Right ventricle myocardium inferior (tissue), 1 donor: ENCODE results near the gene MAN1A2. TPM values are rescaled to one million over a fixed set of nuclear protein-coding genes. Genes with fewer than 3 reads are reported as not detected.
"Not testable (repeated sequence)": the region's sequence is repeated elsewhere in the genome, so short reads cannot be mapped to it uniquely, and the experiment has no call there.

Source experiments
- ATAC-seq: fragments of 200-7000 bp; cut with Tn5 transposase; one replicate; pipeline ENCODE4 v1.9.1; 2020; ENCODE audit warnings: mild to moderate bottlenecking, moderate library complexity
- DNase-seq: peaks from one replicate; pipeline ENCODE4 v3.0.0; 2021; ENCODE audit errors: missing footprints
- intact Hi-C: fragments of 100-400 bp; cut with DNase I; formaldehyde crosslinking; loops from one replicate; pipeline ENCODE4 v1.11.0; 2022
- long read RNA-seq: library from polyadenylated mRNA; unstranded; transcript quantifications from one replicate; pipeline ENCODE4 v2.0.0, GENCODE V29; 2021
- total RNA-seq: library from RNA; stranded (reverse); fragmentation: NEBNext Ultra II Directional; extraction: Animal tissue kit (Norgen Biotek cat#: 25700); gene quantifications from one replicate; pipeline ENCODE4 v1.2.1, GENCODE V29; 2021
- donor health status: DM: no; HTN: yes; CAD: no; lungs with severe emphysema.

MAN1A2 gene
- 24.6 TPM for total RNA-seq
- long read RNA-seq, full-length matches to known transcripts, result 2 of 12 reads
- long read RNA-seq, partial matches to known transcripts, result 5 of 12 reads
- long read RNA-seq, other reads (novel, unspliced or antisense), result 5 of 12 reads

GRCh38 chr1:117367046-117368025 lies at the start of gene MAN1A2:
Gene MAN1A2, plus strand, starts transcription at chr1:117367449. Its CDS starts 735 bp downstream, at chr1:117368184.
- intact Hi-C loops, result loop anchor here (5.0 kb wide), 1 partner anchor 245 kb away; the partner anchor contains the start of gene TRIM45
- DNase-seq, result peak; percentile 96
- peak; percentile 95 for ATAC-seq

DNA sequence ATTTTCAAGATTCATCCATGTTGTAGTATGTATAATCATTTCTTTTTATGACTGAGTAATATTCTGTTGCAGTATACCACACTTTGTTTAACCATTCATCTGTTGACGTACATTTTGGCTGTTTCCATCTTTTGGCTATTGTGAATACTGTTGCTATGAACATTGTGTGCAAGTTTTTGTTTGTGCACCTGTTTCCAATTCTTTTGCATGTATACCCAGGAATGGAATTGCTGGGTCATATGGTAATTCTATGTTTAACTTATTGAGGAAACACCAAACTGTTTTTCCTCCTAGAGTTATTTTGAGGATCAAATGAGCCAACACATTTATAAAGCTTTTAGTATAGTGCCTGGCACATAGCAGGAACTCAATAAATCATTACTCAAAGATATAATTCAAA lies 49.2 kb upstream of the MAN1A2 start:
- no peak for DNase-seq
- intact Hi-C loops, result no loop called here
- ATAC-seq, result no peak

DNA sequence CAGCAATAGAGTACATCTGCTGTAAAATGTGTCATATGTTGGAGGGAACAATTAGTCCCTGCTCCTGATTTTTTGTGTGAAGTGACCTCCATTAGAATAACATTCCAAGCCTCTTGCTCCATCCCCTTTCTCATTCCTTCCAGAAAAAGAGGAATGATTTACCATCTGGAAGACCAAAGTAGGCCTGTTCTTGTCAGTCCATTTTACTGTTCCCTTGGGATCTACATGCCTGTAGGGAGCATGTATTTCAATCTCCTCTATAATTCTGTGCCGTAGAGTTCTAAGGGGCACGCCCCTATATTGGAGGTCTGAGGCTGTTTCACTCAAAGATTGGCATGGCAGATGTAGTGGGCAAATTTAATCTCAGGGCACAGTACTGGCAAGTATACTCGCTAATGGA lies 48.8 kb upstream of the MAN1A2 start:
- intact Hi-C loops, result no loop called here
- ATAC-seq, result no peak
- no peak for DNase-seq

GRCh38 chr1:117320515-117320914 lies 46.7 kb upstream of the MAN1A2 start:
- no peak for DNase-seq
- intact Hi-C loops, result no loop called here
- no peak for ATAC-seq

- intact Hi-C loops, result no loop called here
- ATAC-seq, result peak; percentile 71
Measured at GRCh38 chr1:117321680-117322609, 45.3 kb upstream of the MAN1A2 start.

DNA sequence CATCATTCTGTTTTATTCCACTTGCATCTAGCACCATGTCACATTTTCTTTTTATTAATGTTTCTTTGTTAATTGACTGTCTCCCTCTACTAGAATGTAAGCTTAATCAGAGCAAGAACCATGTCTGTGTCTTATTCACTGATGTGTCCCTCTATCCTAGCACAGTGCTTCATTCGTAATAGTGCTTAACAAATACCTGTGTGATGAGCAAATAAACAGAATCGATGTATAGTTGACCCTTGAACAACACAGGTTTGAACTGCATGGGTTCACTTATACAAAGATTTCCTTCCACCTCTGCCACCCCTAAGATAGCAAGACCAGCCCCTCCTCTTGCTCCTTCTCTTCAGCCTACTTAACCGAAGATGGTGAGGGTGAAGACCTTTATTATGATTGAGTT lies 42.9 kb upstream of the MAN1A2 start:
- no peak for DNase-seq
- ATAC-seq, result no peak
- intact Hi-C loops, result no loop called here

More at GRCh38 chr1:117321680-117322609, 45.3 kb upstream of the MAN1A2 start:
- DNase-seq, result no peak

GRCh38 chr1:117326035-117326434 lies 41.2 kb upstream of the MAN1A2 start:
- DNase-seq, ATAC-seq, intact Hi-C loops: not testable (repeated sequence)

- ATAC-seq (no peak), DNase-seq (no peak)
- intact Hi-C loops, result no loop called here
Measured at GRCh38 chr1:117327011-117327410, 40.2 kb upstream of the MAN1A2 start.

DNA sequence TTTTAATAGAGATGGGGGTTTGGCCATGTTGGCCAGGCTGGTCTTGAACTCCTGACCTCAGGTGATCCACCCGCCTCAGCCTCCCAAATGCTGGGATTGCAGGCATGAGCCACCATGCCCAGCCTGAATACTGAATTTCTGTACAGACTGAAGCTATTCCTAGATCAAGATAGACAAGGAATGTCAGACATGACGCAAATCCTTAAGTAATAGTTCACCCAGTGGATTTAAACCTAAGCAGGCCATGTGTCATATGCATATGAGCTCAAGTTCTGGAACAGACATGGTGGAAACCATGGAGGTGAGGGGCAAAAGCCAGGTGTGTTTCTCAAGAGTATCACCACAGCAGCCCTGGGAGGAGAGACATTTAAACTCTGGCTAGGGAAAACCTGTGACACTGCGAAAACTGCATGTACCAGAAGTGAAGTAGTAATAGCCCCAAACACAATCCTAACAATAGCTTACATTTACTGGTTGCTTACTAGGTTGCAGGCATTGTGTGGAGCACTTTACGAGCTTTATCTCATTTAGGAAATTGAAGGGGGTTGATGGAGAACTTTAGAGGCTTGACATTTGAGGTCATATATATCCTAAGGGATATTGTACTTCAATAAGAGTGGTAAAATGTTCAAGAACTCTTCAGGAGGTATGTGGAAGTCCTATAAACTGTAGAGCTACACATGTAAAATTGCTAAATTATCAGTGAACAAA lies 31.7 kb upstream of the MAN1A2 start:
- DNase-seq, result no peak
- intact Hi-C loops, result no loop called here
- peak; percentile 26 for ATAC-seq

DNA sequence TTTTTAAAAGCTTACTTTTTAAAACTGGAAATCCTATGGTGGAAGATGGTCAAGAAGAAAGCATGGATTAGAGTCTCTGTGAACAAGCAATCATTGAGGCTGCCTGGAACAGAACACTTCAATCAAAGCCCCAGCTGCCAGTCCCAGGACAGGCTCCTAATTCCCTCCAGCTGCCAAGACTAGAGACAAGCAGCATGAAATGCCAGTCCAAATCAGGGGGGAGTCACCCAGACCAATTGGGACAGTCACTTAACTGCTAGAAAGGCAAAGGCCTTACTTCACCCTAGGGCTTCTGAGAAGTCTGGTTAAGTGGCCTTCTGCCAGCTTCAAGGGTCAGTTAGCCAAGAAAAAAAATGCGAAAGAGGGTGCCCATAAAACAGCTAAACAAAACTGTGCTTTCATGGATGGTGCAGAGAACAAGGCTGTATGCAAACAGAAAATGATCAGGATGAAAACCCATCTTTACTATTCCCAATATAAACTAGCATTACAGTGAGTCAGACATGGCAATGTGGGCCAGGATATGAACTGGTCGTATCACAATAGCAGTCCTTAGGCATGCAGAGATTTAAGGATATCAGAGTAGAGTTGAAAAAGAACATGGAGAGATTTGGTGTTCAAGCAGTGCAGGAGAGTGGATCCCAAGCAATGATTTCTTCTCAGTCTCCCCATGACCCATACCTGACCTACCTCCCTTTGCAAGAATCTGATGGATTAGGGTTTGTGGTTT lies 31.0 kb upstream of the MAN1A2 start:
- ATAC-seq, result peak; percentile 68
- intact Hi-C loops, result no loop called here
- no peak for DNase-seq

DNA sequence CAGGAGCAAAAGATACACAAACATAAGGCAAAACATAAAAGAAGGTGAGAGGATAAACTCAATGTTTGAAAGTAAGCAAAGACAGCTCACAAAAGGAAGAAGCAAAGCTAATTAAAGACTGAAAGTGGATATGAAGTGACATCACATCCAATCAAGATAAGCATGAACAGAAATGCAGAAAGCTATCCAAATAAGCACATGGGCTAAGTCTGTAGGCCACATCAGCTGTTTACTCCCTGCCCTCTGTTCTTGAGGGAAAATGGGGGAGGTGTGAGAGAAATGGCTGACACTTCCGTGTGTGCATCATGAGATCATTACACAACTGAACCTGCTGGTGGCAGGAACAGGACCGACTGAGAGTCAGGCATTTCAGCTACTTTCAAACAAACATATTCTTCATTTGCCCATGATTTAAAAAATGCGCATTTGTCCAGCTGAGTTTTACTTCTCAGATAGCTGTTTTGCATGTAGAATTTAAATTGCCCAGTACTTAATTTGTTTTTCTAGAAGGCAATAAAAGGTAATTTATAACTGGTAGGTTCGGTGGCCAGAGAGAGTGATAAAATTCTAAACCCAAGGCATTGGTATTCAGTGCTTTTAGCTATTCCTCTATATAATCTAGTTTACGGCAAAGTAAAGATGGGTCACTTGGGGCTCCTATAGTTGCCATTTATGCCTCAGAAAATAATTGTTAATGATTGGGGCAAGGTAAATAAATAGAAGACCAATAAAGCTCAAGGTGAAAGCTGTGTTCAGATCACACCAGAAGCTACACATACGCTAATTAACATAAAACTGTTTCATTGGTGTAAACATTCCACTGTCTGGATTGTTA lies 27.2 kb upstream of the MAN1A2 start:
- no peak for DNase-seq
- intact Hi-C loops, result no loop called here
- no peak for ATAC-seq

DNA sequence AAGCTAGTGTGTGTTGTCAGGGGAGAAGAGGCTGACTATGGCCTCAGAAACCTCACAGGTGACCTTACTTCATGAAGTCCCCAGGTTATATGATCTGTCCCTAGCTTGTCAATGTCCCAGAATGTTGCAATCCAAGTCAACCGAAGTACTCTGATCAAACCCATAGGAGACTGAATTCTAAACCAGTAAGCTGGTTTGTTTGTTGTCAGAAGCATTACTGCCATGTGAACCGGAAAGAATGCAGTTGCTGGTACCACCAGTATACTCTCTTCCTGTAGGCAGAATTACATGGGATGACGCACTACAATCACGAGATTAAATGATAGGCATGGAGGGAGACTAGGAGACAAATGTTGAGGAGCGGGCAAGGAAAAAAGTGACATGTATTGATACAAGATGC lies 26.1 kb upstream of the MAN1A2 start:
- no peak for ATAC-seq
- intact Hi-C loops, result no loop called here
- no peak for DNase-seq

- ATAC-seq, result no peak
- intact Hi-C loops, result no loop called here
Measured at GRCh38 chr1:117342397-117342796, 24.9 kb upstream of the MAN1A2 start.

DNA sequence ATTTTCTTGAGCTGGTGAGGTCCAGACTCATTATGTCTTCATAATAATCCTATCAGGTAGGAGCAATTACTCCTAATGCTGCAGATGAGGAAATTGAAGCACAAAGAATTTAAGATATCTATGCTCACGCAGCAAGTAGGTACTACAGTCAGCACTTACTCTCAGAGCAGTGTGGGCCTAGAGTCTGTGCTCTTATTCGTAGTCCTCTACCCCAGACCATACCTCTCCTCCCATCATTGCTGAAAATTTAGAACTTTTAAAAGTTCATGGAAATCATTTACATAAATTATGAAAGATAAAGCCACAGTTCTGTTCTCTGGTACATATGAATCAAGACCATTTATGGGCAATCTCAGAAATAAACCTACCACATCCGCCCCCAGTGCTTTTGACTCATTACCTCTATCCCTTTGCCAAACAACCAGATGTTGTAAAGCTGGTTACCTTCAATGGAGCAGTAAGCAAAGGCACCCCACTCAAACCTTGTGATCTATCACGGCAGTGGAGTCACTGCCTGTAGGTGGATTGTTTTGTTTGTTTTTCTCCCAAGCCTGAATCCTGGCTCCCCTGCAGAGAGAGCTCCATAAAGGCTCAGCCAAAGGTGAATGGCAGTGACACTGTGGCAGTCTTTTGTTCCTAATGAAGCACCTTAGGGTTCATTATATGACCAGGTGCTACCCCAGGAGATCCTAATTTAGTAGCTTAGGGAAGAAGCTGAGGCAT lies 20.9 kb upstream of the MAN1A2 start:
- intact Hi-C loops, result no loop called here
- DNase-seq (no peak), ATAC-seq (no peak)

More at GRCh38 chr1:117342397-117342796, 24.9 kb upstream of the MAN1A2 start:
- DNase-seq, result no peak

GRCh38 chr1:117347907-117348306 lies 19.3 kb upstream of the MAN1A2 start:
- DNase-seq, result no peak
- ATAC-seq, result no peak
- intact Hi-C loops, result no loop called here

- DNase-seq, intact Hi-C loops, ATAC-seq: not testable (repeated sequence)
Measured at GRCh38 chr1:117352695-117353094, 14.6 kb upstream of the MAN1A2 start.
